ENCODE measurements around the gene ABCF2.

The ABCF2 gene

GRCh38 chr7:151178236-151178635, 48.8 kb downstream of the ABCF2 start:
- Histone ChIP-seq H3K36me3 (ENCODE audit: control insufficient read depth, insufficient read depth, low read length) (no peaks in the 10 kb centered on the region), H3K9me3 (ENCODE audit: control insufficient read depth, low read length) (no peaks in the 10 kb centered on the region), H3K9ac (ENCODE audit: low read length) (no peak overlapping the region), H3K4me3 (ENCODE audit: low read length) (no peak overlapping the region), H3K27me3 (ENCODE audit: control insufficient read depth, insufficient read depth, low read length) (peaks cover 35% of the 10 kb centered on the region), H3K4me1 (ENCODE audit: control insufficient read depth, insufficient read depth, low read length) (no peaks in the 10 kb centered on the region)

- H3K4me3 ChIP-seq (ENCODE audit: low read length), result no peak overlapping the region
- H3K4me1 ChIP-seq (ENCODE audit: control insufficient read depth, insufficient read depth, low read length), result no peaks in the 10 kb centered on the region
- no peaks in the 10 kb centered on the region for H3K36me3 ChIP-seq (ENCODE audit: control insufficient read depth, insufficient read depth, low read length)
- H3K9me3 ChIP-seq (ENCODE audit: control insufficient read depth, low read length), result no peaks in the 10 kb centered on the region
- H3K9ac ChIP-seq (ENCODE audit: low read length), result no peak overlapping the region
- peaks cover 40% of the 10 kb centered on the region for H3K27me3 ChIP-seq (ENCODE audit: control insufficient read depth, insufficient read depth, low read length)
Observed at GRCh38 chr7:151177310-151177709, 49.7 kb downstream of the ABCF2 start.

- Histone ChIP-seq H3K9ac (ENCODE audit: low read length) (no peak overlapping the region), H3K36me3 (ENCODE audit: control insufficient read depth, insufficient read depth, low read length) (no peaks in the 10 kb centered on the region), H3K27me3 (ENCODE audit: control insufficient read depth, insufficient read depth, low read length) (peaks cover 41% of the 10 kb centered on the region), H3K4me1 (ENCODE audit: control insufficient read depth, insufficient read depth, low read length) (no peaks in the 10 kb centered on the region), H3K9me3 (ENCODE audit: control insufficient read depth, low read length) (no peaks in the 10 kb centered on the region), H3K4me3 (ENCODE audit: low read length) (no peak overlapping the region)
Observed at GRCh38 chr7:151176401-151176800, 50.6 kb downstream of the ABCF2 start.

- Histone ChIP-seq H3K4me3 (ENCODE audit: low read length) (no peak overlapping the region), H3K4me1 (ENCODE audit: control insufficient read depth, insufficient read depth, low read length) (no peaks in the 10 kb centered on the region), H3K9me3 (ENCODE audit: control insufficient read depth, low read length) (no peaks in the 10 kb centered on the region), H3K9ac (ENCODE audit: low read length) (no peak overlapping the region), H3K36me3 (ENCODE audit: control insufficient read depth, insufficient read depth, low read length) (no peaks in the 10 kb centered on the region), H3K27me3 (ENCODE audit: control insufficient read depth, insufficient read depth, low read length) (peaks cover 41% of the 10 kb centered on the region)
Observed at GRCh38 chr7:151175793-151176311, 51.2 kb downstream of the ABCF2 start.

- H3K9me3 ChIP-seq (ENCODE audit: control insufficient read depth, low read length), result no peaks in the 10 kb centered on the region
- H3K27me3 ChIP-seq (ENCODE audit: control insufficient read depth, insufficient read depth, low read length), result peaks cover 37% of the 10 kb centered on the region
- no peak overlapping the region for H3K4me3 ChIP-seq (ENCODE audit: low read length)
- no peak overlapping the region for H3K9ac ChIP-seq (ENCODE audit: low read length)
- H3K4me1 ChIP-seq (ENCODE audit: control insufficient read depth, insufficient read depth, low read length), result no peaks in the 10 kb centered on the region
- H3K36me3 ChIP-seq (ENCODE audit: control insufficient read depth, insufficient read depth, low read length), result no peaks in the 10 kb centered on the region
Observed at GRCh38 chr7:151175047-151175792, 51.8 kb downstream of the ABCF2 start.

- Histone ChIP-seq H3K4me1 (ENCODE audit: control insufficient read depth, insufficient read depth, low read length) (no peaks in the 10 kb centered on the region), H3K27me3 (ENCODE audit: control insufficient read depth, insufficient read depth, low read length) (peaks cover 41% of the 10 kb centered on the region), H3K36me3 (ENCODE audit: control insufficient read depth, insufficient read depth, low read length) (no peaks in the 10 kb centered on the region), H3K4me3 (ENCODE audit: low read length) (no peak overlapping the region), H3K9me3 (ENCODE audit: control insufficient read depth, low read length) (no peaks in the 10 kb centered on the region), H3K9ac (ENCODE audit: low read length) (no peak overlapping the region)
Observed at GRCh38 chr7:151174246-151175046, 52.6 kb downstream of the ABCF2 start.

GRCh38 chr7:151173386-151174245, 53.4 kb downstream of the ABCF2 start:
- Histone ChIP-seq H3K36me3 (ENCODE audit: control insufficient read depth, insufficient read depth, low read length) (no peaks in the 10 kb centered on the region), H3K4me3 (ENCODE audit: low read length) (no peak overlapping the region), H3K9ac (ENCODE audit: low read length) (no peak overlapping the region), H3K4me1 (ENCODE audit: control insufficient read depth, insufficient read depth, low read length) (no peaks in the 10 kb centered on the region), H3K27me3 (ENCODE audit: control insufficient read depth, insufficient read depth, low read length) (peaks cover 50% of the 10 kb centered on the region), H3K9me3 (ENCODE audit: control insufficient read depth, low read length) (no peaks in the 10 kb centered on the region)

GRCh38 chr7:151172273-151173141, 54.5 kb downstream of the ABCF2 start:
- no peaks in the 10 kb centered on the region for H3K4me1 ChIP-seq (ENCODE audit: control insufficient read depth, insufficient read depth, low read length)
- peaks cover 59% of the 10 kb centered on the region for H3K27me3 ChIP-seq (ENCODE audit: control insufficient read depth, insufficient read depth, low read length)
- H3K9ac ChIP-seq (ENCODE audit: low read length), result no peak overlapping the region
- H3K4me3 ChIP-seq (ENCODE audit: low read length), result no peak overlapping the region
- no peaks in the 10 kb centered on the region for H3K9me3 ChIP-seq (ENCODE audit: control insufficient read depth, low read length)
- H3K36me3 ChIP-seq (ENCODE audit: control insufficient read depth, insufficient read depth, low read length), result no peaks in the 10 kb centered on the region

- peaks cover 71% of the 10 kb centered on the region for H3K27me3 ChIP-seq (ENCODE audit: control insufficient read depth, insufficient read depth, low read length)
- H3K4me1 ChIP-seq (ENCODE audit: control insufficient read depth, insufficient read depth, low read length), result peaks cover 5% of the 10 kb centered on the region
- no peaks in the 10 kb centered on the region for H3K36me3 ChIP-seq (ENCODE audit: control insufficient read depth, insufficient read depth, low read length)
Observed at GRCh38 chr7:151168787-151169162, 58.2 kb downstream of the ABCF2 start.

GRCh38 chr7:151168003-151168786, 58.8 kb downstream of the ABCF2 start:
- Histone ChIP-seq H3K9me3 (ENCODE audit: control insufficient read depth, low read length) (no peaks in the 10 kb centered on the region), H3K27me3 (ENCODE audit: control insufficient read depth, insufficient read depth, low read length) (peaks cover 66% of the 10 kb centered on the region), H3K9ac (ENCODE audit: low read length) (no peak overlapping the region)

More at GRCh38 chr7:151168787-151169162, 58.2 kb downstream of the ABCF2 start:
- H3K9me3 ChIP-seq (ENCODE audit: control insufficient read depth, low read length), result no peaks in the 10 kb centered on the region
- H3K9ac ChIP-seq (ENCODE audit: low read length), result no peak overlapping the region
- H3K4me3 ChIP-seq (ENCODE audit: low read length), result no peak overlapping the region

More at GRCh38 chr7:151168003-151168786, 58.8 kb downstream of the ABCF2 start:
- Histone ChIP-seq H3K4me1 (ENCODE audit: control insufficient read depth, insufficient read depth, low read length) (peaks cover 5% of the 10 kb centered on the region), H3K36me3 (ENCODE audit: control insufficient read depth, insufficient read depth, low read length) (no peaks in the 10 kb centered on the region), H3K4me3 (ENCODE audit: low read length) (no peak overlapping the region)
